ENCODE results near the gene NEB. TPM values are rescaled to one million over a fixed set of nuclear protein-coding genes. Genes with fewer than 3 reads are reported as not detected.
A peak's percentile ranks its signal among the peaks of the same experiment; 100 is the strongest.

The NEB gene
- total RNA-seq, 4 donors from 2014 or later: 0.60 to 7.0 (median 1.4) TPM

- WGBS, 2 donors (ENCODE audit: low coverage in 1 of 2): 77 to 86% methylated on average over 4 of the region's 4 CpGs
- DNase-seq: no peak
Observed at GRCh38 chr2:151491496-151491895, 242.8 kb downstream of the NEB start.

GRCh38 chr2:151490276-151490675 is 244.0 kb downstream of the NEB start:
- no peak overlapping the region for H3K27ac ChIP-seq
- TF ChIP-seq CTCF (IDR thresholded peaks at IDR 0.05) (no peak), EP300 (IDR thresholded peaks at IDR 0.05; ENCODE audit: low read depth) (no peak), POLR2AphosphoS5 (IDR thresholded peaks at IDR 0.05) (no peak), POLR2A (IDR thresholded peaks at IDR 0.05) (no peak)
- no peak for DNase-seq
- no peaks in the 10 kb centered on the region for H3K36me3 ChIP-seq
- no peak overlapping the region for H3K4me3 ChIP-seq
- intact Hi-C loops (cut with DNase I; ENCODE audit: low total_unique reads): no loop called here
- H3K4me1 ChIP-seq: peaks cover 0 to 6% (median 0%) of the 10 kb centered on the region in 4 donors
- in situ Hi-C loops (cut with MboI; ENCODE audit: low pct_ligation_motif_present in 1 of 4, low pct_unique_long_range_greater_than_20kb in 1 of 4, low sequenced_read_pairs in 3 of 4): no loop called here
- 96 to 100% methylated on average over 2 to 9 of the region's 9 CpGs for WGBS, 2 donors (ENCODE audit: low coverage in 1 of 2)
- H3K27me3 ChIP-seq: no peaks in the 10 kb centered on the region
- no peaks in the 10 kb centered on the region for H3K9me3 ChIP-seq

More at GRCh38 chr2:151491496-151491895, 242.8 kb downstream of the NEB start:
- TF ChIP-seq POLR2AphosphoS5 (IDR thresholded peaks at IDR 0.05) (peak; percentile 59 to 86 (median 69)), EP300 (IDR thresholded peaks at IDR 0.05; ENCODE audit: low read depth) (no peak)
- no peak overlapping the region for H3K4me3 ChIP-seq
- no peaks in the 10 kb centered on the region for H3K27me3 ChIP-seq
- no peaks in the 10 kb centered on the region for H3K36me3 ChIP-seq
- no peaks in the 10 kb centered on the region for H3K9me3 ChIP-seq
- peaks cover 0 to 6% (median 0%) of the 10 kb centered on the region in 4 donors for H3K4me1 ChIP-seq
- in situ Hi-C loops (cut with MboI; ENCODE audit: low pct_ligation_motif_present in 1 of 4, low pct_unique_long_range_greater_than_20kb in 1 of 4, low sequenced_read_pairs in 3 of 4): no loop called here
- no peak overlapping the region for H3K27ac ChIP-seq
- intact Hi-C loops (cut with DNase I; ENCODE audit: low total_unique reads): no loop called here

GRCh38 chr2:151486053-151486452 is 248.2 kb downstream of the NEB start:
- no peak for DNase-seq
- WGBS, 2 donors (ENCODE audit: low coverage in 1 of 2): 80 to 87% methylated on average over 1 of the region's 1 CpG

GRCh38 chr2:151484100-151484499 is 250.2 kb downstream of the NEB start:
- H3K4me3 ChIP-seq: no peak overlapping the region
- peaks cover 0 to 5% (median 0%) of the 10 kb centered on the region in 4 donors for H3K36me3 ChIP-seq
- WGBS, 2 donors (ENCODE audit: low coverage in 1 of 2): 85% methylated on average over 4 of the region's 4 CpGs; no CpG with 5 or more reads in 1 of the 2 donors
- intact Hi-C loops (cut with DNase I; ENCODE audit: low total_unique reads): no loop called here
- no peak for DNase-seq
- H3K27ac ChIP-seq: no peak overlapping the region
- TF ChIP-seq POLR2AphosphoS5 (IDR thresholded peaks at IDR 0.05) (no peak), EP300 (IDR thresholded peaks at IDR 0.05; ENCODE audit: low read depth) (no peak), CTCF (IDR thresholded peaks at IDR 0.05) (no peak), POLR2A (IDR thresholded peaks at IDR 0.05) (no peak)
- no peaks in the 10 kb centered on the region for H3K27me3 ChIP-seq
- no peaks in the 10 kb centered on the region for H3K4me1 ChIP-seq
- in situ Hi-C loops (cut with MboI; ENCODE audit: low pct_ligation_motif_present in 1 of 4, low pct_unique_long_range_greater_than_20kb in 1 of 4, low sequenced_read_pairs in 3 of 4): no loop called here
- H3K9me3 ChIP-seq: no peaks in the 10 kb centered on the region

More at GRCh38 chr2:151486053-151486452, 248.2 kb downstream of the NEB start:
- Histone ChIP-seq H3K4me1 (peaks cover 0 to 4% (median 0%) of the 10 kb centered on the region in 4 donors), H3K27ac (no peak overlapping the region), H3K9me3 (no peaks in the 10 kb centered on the region), H3K4me3 (no peak overlapping the region), H3K27me3 (no peaks in the 10 kb centered on the region), H3K36me3 (no peaks in the 10 kb centered on the region)
- in situ Hi-C loops (cut with MboI; ENCODE audit: low pct_ligation_motif_present in 1 of 4, low pct_unique_long_range_greater_than_20kb in 1 of 4, low sequenced_read_pairs in 3 of 4): no loop called here
- intact Hi-C loops (cut with DNase I; ENCODE audit: low total_unique reads): no loop called here
- TF ChIP-seq POLR2AphosphoS5 (IDR thresholded peaks at IDR 0.05) (no peak), POLR2A (IDR thresholded peaks at IDR 0.05) (no peak), CTCF (IDR thresholded peaks at IDR 0.05) (no peak), EP300 (IDR thresholded peaks at IDR 0.05; ENCODE audit: low read depth) (no peak)

GRCh38 chr2:151483546-151483945 is 250.7 kb downstream of the NEB start:
- no peak overlapping the region for H3K4me3 ChIP-seq
- H3K36me3 ChIP-seq: peaks cover 0 to 5% (median 0%) of the 10 kb centered on the region in 4 donors
- no peak for TF ChIP-seq CTCF (IDR thresholded peaks at IDR 0.05)
- no peak for TF ChIP-seq POLR2A (IDR thresholded peaks at IDR 0.05)
- TF ChIP-seq EP300 (IDR thresholded peaks at IDR 0.05; ENCODE audit: low read depth): no peak
- no peak for TF ChIP-seq POLR2AphosphoS5 (IDR thresholded peaks at IDR 0.05)
- no peak for DNase-seq
- no peaks in the 10 kb centered on the region for H3K4me1 ChIP-seq
- no peaks in the 10 kb centered on the region for H3K9me3 ChIP-seq
- H3K27ac ChIP-seq: no peak overlapping the region
- in situ Hi-C loops (cut with MboI; ENCODE audit: low pct_ligation_motif_present in 1 of 4, low pct_unique_long_range_greater_than_20kb in 1 of 4, low sequenced_read_pairs in 3 of 4): no loop called here
- 80 to 93% methylated on average over 1 to 6 of the region's 6 CpGs for WGBS, 2 donors (ENCODE audit: low coverage in 1 of 2)
- H3K27me3 ChIP-seq: no peaks in the 10 kb centered on the region
- intact Hi-C loops (cut with DNase I; ENCODE audit: low total_unique reads): no loop called here

All from transverse colon (tissue), 4 donors.